Lower leg skin (tissue), 4 donors: ENCODE measurements around the gene JARID2. TPM values are rescaled to one million over a fixed set of nuclear protein-coding genes. Genes with fewer than 3 reads are reported as not detected.

Experiments
- DNase-seq, 2 donors: peaks; one replicate each; pipeline ENCODE4 v3.0.0-alpha.2; 2019; ENCODE audit warnings: low spot score in 2 of 2
- H3K4me3 ChIP-seq: fragments of 200-600 bp; sonication (generic); 2 replicates; pipeline ENCODE4 v1.5.1; 2017; ENCODE audit warnings: mild to moderate bottlenecking, low read depth; ENCODE audit not compliant: poor library complexity, severe bottlenecking
- POLR2A ChIP-seq, 2 donors: fragments of 450-650 bp; IDR thresholded peaks; one replicate each; pipeline ENCODE4 v1.6.1; 2016 to 2017; ENCODE audit warnings: antibody characterized with exemption in 2 of 2, mild to moderate bottlenecking in 1 of 2, moderate library complexity in 1 of 2
- WGBS, 2 donors: methylation state at CpG; one replicate each; pipeline ENCODE4 v1.1.5; 2018; 5-methylcytosine and 5-hydroxymethylcytosine counted together
- intact Hi-C: fragments of 100-400 bp; cut with DNase I; formaldehyde crosslinking; loops from one replicate; pipeline ENCODE4 v1.15.0; 2023; ENCODE audit warnings: low total_unique reads
- total RNA-seq, 4 donors: library from RNA; depleted of rRNA; stranded (reverse); fragments of >200 nt; gene quantifications; one replicate each; pipeline ENCODE4 v1.1.0, GENCODE V29; 2016
- TF ChIP-seq, protein P1 (sequence below), 3 donors: fragments of 450-650 bp; IDR thresholded peaks; one replicate each; pipeline ENCODE4 v1.5.1; 2016; ENCODE audit warnings: antibody characterized with exemption in 3 of 3, mild to moderate bottlenecking in 3 of 3, moderate library complexity in 2 of 3

JARID2 gene
- total RNA-seq, 4 donors from 2014 or later: 17.9 to 24.2 (median 21.6) TPM

GRCh38 chr6:15410126-15410391, 164.2 kb downstream of the JARID2 start:
- no peak for DNase-seq
- no peak overlapping the region for H3K4me3 ChIP-seq
- TF ChIP-seq, protein P1, sequence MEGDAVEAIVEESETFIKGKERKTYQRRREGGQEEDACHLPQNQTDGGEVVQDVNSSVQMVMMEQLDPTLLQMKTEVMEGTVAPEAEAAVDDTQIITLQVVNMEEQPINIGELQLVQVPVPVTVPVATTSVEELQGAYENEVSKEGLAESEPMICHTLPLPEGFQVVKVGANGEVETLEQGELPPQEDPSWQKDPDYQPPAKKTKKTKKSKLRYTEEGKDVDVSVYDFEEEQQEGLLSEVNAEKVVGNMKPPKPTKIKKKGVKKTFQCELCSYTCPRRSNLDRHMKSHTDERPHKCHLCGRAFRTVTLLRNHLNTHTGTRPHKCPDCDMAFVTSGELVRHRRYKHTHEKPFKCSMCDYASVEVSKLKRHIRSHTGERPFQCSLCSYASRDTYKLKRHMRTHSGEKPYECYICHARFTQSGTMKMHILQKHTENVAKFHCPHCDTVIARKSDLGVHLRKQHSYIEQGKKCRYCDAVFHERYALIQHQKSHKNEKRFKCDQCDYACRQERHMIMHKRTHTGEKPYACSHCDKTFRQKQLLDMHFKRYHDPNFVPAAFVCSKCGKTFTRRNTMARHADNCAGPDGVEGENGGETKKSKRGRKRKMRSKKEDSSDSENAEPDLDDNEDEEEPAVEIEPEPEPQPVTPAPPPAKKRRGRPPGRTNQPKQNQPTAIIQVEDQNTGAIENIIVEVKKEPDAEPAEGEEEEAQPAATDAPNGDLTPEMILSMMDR (IDR thresholded peaks at IDR 0.05): no peak
- no peak for TF ChIP-seq POLR2A (IDR thresholded peaks at IDR 0.05)
- intact Hi-C loops: no loop called here
- WGBS, 2 donors: 87 to 91% methylated on average over 5 of the region's 5 CpGs

GRCh38 chr6:15410752-15411151, 164.9 kb downstream of the JARID2 start:
- H3K4me3 ChIP-seq: no peak overlapping the region
- DNase-seq: no peak
- intact Hi-C loops: no loop called here
- TF ChIP-seq POLR2A (IDR thresholded peaks at IDR 0.05): no peak
- TF ChIP-seq, protein P1 (IDR thresholded peaks at IDR 0.05): no peak
- WGBS, 2 donors: 70 to 71% methylated on average over 1 of the region's 1 CpG

GRCh38 chr6:15411766-15412165, 165.9 kb downstream of the JARID2 start:
- no peak for DNase-seq
- intact Hi-C loops: no loop called here
- no peak overlapping the region for H3K4me3 ChIP-seq
- no peak for TF ChIP-seq POLR2A (IDR thresholded peaks at IDR 0.05)
- TF ChIP-seq, protein P1 (IDR thresholded peaks at IDR 0.05): no peak
- 72 to 77% methylated on average over 2 of the region's 2 CpGs for WGBS, 2 donors

DNA sequence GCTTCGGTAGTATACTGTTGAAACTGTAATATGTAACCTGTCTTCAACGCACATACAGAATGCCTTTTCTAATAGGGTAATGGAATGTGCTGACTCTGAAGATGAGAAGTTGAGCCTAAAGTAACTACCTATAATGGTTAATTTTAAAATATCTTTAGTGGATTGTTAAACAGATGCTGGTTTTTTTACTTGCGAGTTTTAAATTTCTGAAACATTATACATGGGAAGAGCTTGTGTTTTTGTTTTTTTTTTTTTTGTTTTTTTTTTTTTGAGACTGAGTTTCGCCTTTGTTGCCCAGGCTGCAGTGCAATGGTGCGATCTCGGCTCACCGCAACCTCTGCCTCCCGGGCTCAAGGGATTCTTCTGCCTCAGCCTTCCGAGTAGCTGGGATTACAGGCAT, 166.9 kb downstream of the JARID2 start:
- intact Hi-C loops: no loop called here
- TF ChIP-seq, protein P1 (IDR thresholded peaks at IDR 0.05): no peak

GRCh38 chr6:15413466-15414234, 167.8 kb downstream of the JARID2 start:
- no peak for DNase-seq

More for the DNA sequence above, 166.9 kb downstream of the JARID2 start:
- 92 to 96% methylated on average over 9 of the region's 9 CpGs for WGBS, 2 donors
- no peak overlapping the region for H3K4me3 ChIP-seq
- no peak for DNase-seq

More at GRCh38 chr6:15413466-15414234, 167.8 kb downstream of the JARID2 start:
- no peak overlapping the region for H3K4me3 ChIP-seq
- TF ChIP-seq, protein P1 (IDR thresholded peaks at IDR 0.05): no peak
- no peak for TF ChIP-seq POLR2A (IDR thresholded peaks at IDR 0.05)
- intact Hi-C loops: no loop called here
- WGBS, 2 donors: 41 to 48% methylated on average over 6 of the region's 6 CpGs
